ENCODE data around the gene DDX52. TPM values are rescaled to one million over a fixed set of nuclear protein-coding genes. Genes with fewer than 3 reads are reported as not detected.
A peak's percentile ranks its signal among the peaks of the same experiment; 100 is the strongest.
"Not testable (repeated sequence)": the region's sequence is repeated elsewhere in the genome, so short reads cannot be mapped to it uniquely, and the experiment has no call there.

The DDX52 gene, protein sequence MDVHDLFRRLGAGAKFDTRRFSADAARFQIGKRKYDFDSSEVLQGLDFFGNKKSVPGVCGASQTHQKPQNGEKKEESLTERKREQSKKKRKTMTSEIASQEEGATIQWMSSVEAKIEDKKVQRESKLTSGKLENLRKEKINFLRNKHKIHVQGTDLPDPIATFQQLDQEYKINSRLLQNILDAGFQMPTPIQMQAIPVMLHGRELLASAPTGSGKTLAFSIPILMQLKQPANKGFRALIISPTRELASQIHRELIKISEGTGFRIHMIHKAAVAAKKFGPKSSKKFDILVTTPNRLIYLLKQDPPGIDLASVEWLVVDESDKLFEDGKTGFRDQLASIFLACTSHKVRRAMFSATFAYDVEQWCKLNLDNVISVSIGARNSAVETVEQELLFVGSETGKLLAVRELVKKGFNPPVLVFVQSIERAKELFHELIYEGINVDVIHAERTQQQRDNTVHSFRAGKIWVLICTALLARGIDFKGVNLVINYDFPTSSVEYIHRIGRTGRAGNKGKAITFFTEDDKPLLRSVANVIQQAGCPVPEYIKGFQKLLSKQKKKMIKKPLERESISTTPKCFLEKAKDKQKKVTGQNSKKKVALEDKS
- total RNA-seq (10 to 100 TPM; 23.2 to 31.7 TPM), total RNA-seq (47.6 to 75.8 reads per million in 2 donors)

DNA sequence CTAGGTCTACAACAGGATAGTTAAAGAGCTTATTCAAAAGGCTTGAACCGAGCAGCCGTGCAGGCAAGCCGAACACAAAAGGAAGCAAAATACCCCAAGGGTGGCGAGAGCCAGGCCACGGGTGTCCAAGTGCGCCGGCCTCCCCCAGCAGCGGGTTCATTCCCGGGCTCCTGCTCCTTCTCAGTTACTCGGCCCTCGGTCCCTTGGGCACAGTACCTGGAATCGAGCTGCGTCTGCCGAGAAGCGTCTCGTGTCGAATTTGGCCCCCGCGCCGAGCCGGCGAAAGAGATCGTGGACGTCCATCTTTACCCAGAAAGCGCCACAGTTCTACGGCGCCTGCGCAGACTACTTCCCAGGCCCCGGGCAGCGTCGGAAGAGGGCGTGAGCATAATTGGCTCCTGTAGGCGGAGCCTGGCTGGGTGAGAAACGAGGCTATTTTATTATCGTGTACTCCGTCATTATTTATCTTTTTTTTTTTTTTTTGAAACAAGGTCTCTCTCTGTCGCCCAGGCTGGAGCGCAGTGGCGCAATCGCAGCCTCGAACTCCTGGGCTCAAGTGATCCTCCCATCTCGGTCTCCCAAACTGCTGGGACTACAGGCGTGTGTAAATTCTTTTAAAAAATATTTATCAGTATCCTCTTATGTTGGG, at the start of gene DDX52:
DDX52 (minus strand) TSS at position 329 of the 649 bp plus-strand sequence; CDS start at position 303, 26 bp downstream.
- H3K9me3 ChIP-seq (ENCODE audit: control insufficient read depth, low read length, poor library complexity, severe bottlenecking): no peaks in the 10 kb centered on the region
- DNase-seq (peak; percentile 79 to 80 (median 79)), ATAC-seq (peak; percentile 99)
- Mint-ChIP-seq H3K36me3 (ENCODE audit: low read depth) (peaks cover 6% of the 10 kb centered on the region), H3K4me3 (peak within 1 kb of the TSS; percentile 95), H3K27me3 (peaks cover 44% of the 10 kb centered on the region), H3K4me1 (peaks cover 26% of the 10 kb centered on the region), H3K27ac (peak within 1 kb of the TSS; percentile 97)

DNA sequence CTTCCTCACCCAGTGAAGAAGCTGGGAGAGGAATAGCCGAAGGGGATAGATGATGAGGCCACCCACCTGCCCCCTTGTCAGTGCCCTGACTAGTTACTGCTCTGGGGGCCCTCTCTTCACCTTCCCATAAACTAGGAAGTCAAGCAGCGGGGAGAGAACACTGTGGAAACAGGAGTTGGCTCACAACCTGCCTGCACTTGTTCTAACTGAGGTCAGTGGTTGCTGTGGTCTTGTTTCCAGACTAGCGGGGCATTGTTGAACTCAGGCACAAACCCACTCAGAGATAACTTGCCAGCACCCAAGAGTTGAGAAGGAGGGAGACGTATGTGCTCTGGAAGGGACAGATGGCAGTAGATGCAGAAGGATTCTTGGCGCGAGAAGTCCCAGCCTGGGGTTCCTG, 48.6 kb upstream of the DDX52 start:
- peaks cover 19% of the 10 kb centered on the region for H3K27me3 Mint-ChIP-seq
- no peak for ATAC-seq
- peaks cover 3% of the 10 kb centered on the region for H3K4me1 Mint-ChIP-seq
- H3K36me3 Mint-ChIP-seq (ENCODE audit: low read depth): peaks cover 2% of the 10 kb centered on the region
- H3K27ac Mint-ChIP-seq: no peak overlapping the region
- H3K9me3 ChIP-seq (ENCODE audit: control insufficient read depth, low read length, poor library complexity, severe bottlenecking): no peaks in the 10 kb centered on the region
- H3K4me3 Mint-ChIP-seq: no peak overlapping the region
- DNase-seq: no peak

DNA sequence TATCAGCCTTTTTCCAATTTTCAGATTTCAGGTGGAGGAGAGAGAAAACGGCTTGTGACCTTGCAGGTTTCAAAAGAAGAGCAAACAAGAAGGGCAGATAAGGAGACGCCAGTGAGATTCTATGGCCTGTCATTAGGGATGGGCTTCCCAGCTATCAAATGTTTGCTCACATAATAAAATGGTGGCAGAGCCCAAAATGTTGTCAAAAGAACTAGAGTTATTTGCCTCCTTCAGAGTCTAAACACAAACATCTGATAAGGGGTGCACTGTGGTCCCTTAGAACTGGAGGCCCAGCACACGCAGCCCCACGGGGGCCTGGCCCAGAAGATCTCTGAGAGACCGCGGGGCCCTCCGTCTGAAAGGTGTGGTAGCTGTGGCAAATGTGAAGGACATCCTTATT, 46.1 kb upstream of the DDX52 start:
- peaks cover 2% of the 10 kb centered on the region for H3K36me3 Mint-ChIP-seq (ENCODE audit: low read depth)
- H3K27me3 Mint-ChIP-seq: peaks cover 19% of the 10 kb centered on the region
- no peak overlapping the region for H3K4me3 Mint-ChIP-seq
- no peak for ATAC-seq
- no peaks in the 10 kb centered on the region for H3K4me1 Mint-ChIP-seq
- no peak overlapping the region for H3K27ac Mint-ChIP-seq
- no peak for DNase-seq
- H3K9me3 ChIP-seq (ENCODE audit: control insufficient read depth, low read length, poor library complexity, severe bottlenecking): no peaks in the 10 kb centered on the region

DNA sequence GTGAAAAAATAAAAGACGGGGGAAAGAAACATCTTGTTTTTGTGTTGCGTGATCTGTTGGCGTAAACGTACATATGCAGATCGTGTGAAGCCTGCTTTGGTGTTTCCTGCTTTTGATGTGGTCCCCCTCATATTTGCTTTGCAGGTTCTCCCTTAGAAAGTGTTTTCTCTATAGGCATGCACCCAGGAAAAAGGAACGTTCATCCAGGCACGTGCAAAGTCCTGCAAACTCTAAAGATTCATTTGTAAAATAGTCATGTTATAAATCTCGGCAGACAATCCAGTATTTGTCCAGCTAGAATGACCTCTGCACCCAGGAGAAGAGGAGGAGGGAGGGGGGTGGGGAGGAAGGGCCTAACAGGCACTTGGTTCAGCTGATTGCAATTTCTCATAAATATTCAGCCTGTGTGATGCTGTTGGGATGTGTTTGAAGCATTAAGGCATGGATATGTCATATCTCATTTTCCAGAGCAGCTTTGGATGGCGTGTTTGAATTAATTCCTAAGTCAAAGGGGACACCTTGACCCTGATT, 40.3 kb upstream of the DDX52 start:
- peaks cover 4% of the 10 kb centered on the region for H3K9me3 ChIP-seq (ENCODE audit: control insufficient read depth, low read length, poor library complexity, severe bottlenecking)
- H3K4me1 Mint-ChIP-seq: no peaks in the 10 kb centered on the region
- DNase-seq: no peak
- H3K36me3 Mint-ChIP-seq (ENCODE audit: low read depth): peaks cover 2% of the 10 kb centered on the region
- peaks cover 36% of the 10 kb centered on the region for H3K27me3 Mint-ChIP-seq
- no peak overlapping the region for H3K27ac Mint-ChIP-seq
- H3K4me3 Mint-ChIP-seq: no peak overlapping the region
- no peak for ATAC-seq

DNA sequence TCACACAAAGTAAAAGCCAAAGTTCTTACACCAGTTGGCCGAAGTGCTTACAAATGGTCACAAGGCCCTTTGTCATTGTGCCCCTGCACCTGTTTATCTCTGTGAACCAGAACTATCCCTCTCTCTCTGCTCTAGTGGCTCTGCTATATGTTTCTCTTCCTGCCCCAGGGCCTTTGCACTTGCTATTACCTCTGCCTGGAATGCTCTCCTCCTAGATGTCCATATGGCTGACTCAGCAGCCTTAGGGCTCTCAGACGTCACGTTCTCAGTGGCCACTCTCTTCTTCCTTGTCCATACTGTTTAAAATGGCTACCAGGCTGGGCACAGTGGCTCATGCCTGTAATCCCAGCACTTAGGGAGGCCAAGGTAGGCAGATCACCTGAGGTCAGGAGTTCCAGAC, 38.8 kb upstream of the DDX52 start:
- H3K9me3 ChIP-seq (ENCODE audit: control insufficient read depth, low read length, poor library complexity, severe bottlenecking): peaks cover 4% of the 10 kb centered on the region
- no peak overlapping the region for H3K4me3 Mint-ChIP-seq
- no peak overlapping the region for H3K27ac Mint-ChIP-seq
- peaks cover 47% of the 10 kb centered on the region for H3K27me3 Mint-ChIP-seq
- H3K4me1 Mint-ChIP-seq: no peaks in the 10 kb centered on the region
- no peak for ATAC-seq
- no peak for DNase-seq
- no peaks in the 10 kb centered on the region for H3K36me3 Mint-ChIP-seq (ENCODE audit: low read depth)

DNA sequence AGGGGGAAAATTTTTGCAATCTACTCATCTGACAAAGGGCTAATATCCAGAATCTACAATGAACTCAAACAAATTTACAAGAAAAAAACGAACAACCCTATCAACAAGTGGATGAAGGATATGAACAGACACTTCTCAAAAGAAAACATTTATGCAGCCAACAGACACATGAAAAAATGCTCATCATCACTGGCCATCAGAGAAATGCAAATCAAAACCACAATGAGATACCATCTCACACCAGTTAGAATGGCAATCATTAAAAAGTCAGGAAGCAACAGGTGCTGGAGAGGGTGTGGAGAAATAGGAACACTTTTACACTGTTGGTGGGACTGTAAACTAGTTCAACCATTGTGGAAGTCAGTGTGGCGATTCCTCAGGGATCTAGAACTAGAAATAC, 36.7 kb upstream of the DDX52 start:
- H3K36me3 Mint-ChIP-seq (ENCODE audit: low read depth): not testable (repeated sequence)
- H3K27me3 Mint-ChIP-seq: peaks cover 48% of the 10 kb centered on the region

DNA sequence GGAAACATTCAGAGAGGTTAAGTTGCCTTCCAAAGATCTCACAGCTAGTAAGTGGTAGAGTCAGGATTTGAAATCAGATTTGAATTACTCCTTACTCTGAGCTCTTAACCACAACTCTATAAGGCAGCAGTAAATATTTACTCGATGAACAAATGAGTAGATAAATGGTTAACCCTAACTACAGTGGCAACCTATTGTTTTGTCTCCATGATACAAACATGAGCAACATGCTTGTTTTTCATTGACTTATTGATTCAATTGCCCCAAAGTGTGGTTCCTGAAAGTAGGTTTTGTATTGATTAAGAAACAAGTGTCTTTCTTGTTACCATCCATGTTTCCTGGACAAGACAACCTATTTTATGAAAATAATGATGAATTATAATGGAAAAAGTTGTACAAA, 34.8 kb upstream of the DDX52 start:
- H3K4me1 Mint-ChIP-seq: no peaks in the 10 kb centered on the region
- H3K4me3 Mint-ChIP-seq: no peak overlapping the region
- peaks cover 38% of the 10 kb centered on the region for H3K27me3 Mint-ChIP-seq
- H3K36me3 Mint-ChIP-seq (ENCODE audit: low read depth): no peaks in the 10 kb centered on the region
- DNase-seq: no peak
- no peak overlapping the region for H3K27ac Mint-ChIP-seq
- peaks cover 4% of the 10 kb centered on the region for H3K9me3 ChIP-seq (ENCODE audit: control insufficient read depth, low read length, poor library complexity, severe bottlenecking)
- no peak for ATAC-seq

More for the DNA sequence above, 36.7 kb upstream of the DDX52 start:
- not testable (repeated sequence) for H3K4me3 Mint-ChIP-seq; H3K4me1 Mint-ChIP-seq; ATAC-seq; DNase-seq; H3K27ac Mint-ChIP-seq; H3K9me3 ChIP-seq (ENCODE audit: control insufficient read depth, low read length, poor library complexity, severe bottlenecking)

DNA sequence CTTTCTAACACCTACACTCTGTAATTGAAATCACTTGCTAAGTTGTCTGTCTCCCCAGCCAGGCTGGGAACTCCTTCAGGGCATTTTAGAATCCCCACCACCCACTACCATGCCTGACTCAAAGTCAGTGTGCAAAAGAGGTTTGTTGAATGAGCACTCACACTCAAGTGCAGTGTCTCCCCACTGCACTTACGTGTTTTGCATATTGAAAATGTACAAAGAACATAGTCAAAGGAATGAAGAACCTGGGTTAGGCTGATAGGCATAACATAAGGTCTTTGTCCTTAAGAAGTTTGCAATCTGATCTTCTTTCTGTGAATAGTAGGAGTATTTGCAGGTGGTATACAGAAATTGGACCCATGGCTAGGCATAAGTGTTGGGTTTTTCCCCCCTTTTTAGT, 33.8 kb upstream of the DDX52 start:
- H3K4me1 Mint-ChIP-seq: no peaks in the 10 kb centered on the region
- no peaks in the 10 kb centered on the region for H3K36me3 Mint-ChIP-seq (ENCODE audit: low read depth)
- no peak overlapping the region for H3K4me3 Mint-ChIP-seq
- peaks cover 4% of the 10 kb centered on the region for H3K9me3 ChIP-seq (ENCODE audit: control insufficient read depth, low read length, poor library complexity, severe bottlenecking)
- no peak overlapping the region for H3K27ac Mint-ChIP-seq
- ATAC-seq: no peak
- DNase-seq: no peak
- H3K27me3 Mint-ChIP-seq: peaks cover 38% of the 10 kb centered on the region

DNA sequence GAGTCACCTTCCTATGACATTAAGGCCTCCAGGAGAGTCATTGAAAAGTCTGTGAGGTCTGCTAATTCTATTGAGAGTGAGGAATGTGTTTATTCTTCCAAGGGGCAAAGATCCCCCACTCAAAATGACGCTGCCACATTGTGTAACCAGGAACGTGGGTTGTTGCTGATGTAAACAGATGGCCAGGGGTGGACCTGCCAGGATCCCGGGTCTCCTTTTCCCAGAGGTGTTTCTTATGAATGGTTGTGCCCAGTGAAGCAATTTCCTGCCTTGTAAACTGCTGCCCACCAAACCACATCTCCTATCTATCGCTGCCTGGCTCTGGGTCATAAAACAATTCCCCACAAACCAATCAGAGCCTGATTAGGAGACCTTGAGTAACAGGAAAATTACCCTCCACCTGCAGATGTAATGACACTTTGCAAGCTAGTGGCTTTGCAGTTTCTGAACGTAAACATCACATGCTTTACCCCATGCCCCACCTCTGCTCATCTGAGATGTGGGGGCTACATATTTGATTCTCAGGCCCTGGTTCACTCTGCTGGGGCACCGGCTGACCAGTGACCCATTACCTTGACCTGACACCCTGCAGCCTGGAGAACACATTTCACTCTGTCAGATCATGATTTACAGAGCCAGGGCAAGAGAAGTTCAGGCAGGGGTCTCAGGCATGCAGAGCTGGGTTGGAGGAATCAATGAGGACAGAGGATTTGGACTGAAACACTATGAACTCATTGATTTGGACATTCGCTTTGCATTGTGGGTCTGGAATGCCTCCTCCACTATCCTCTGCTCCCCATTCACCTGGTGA, 33.1 kb upstream of the DDX52 start:
- H3K27me3 Mint-ChIP-seq: peaks cover 38% of the 10 kb centered on the region
- H3K4me3 Mint-ChIP-seq: no peak overlapping the region
- no peak overlapping the region for H3K27ac Mint-ChIP-seq

DNA sequence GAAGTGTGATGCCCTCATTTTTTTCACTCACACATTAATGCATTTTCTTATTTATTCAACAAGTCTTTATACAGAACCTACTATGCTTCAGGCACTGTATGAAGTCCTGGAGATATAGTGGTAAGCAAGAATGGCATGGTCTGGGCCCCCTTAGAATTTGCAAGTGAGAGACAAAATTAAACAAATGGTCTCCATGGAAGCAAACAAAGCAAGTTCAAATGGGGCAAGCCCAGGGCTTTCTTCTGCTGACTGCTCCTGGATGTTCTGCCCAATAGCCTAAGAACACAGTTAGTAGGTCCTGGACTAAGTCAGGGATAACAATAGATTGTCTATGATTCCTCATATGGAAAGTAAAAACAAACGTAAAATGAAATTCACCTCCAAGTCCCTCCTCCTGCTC, 31.3 kb upstream of the DDX52 start:
- no peak for DNase-seq
- H3K36me3 Mint-ChIP-seq (ENCODE audit: low read depth): no peaks in the 10 kb centered on the region

More for the DNA sequence above, 33.1 kb upstream of the DDX52 start:
- Mint-ChIP-seq H3K4me1 (no peaks in the 10 kb centered on the region), H3K36me3 (ENCODE audit: low read depth) (no peaks in the 10 kb centered on the region)
- DNase-seq (no peak), ATAC-seq (no peak)
- H3K9me3 ChIP-seq (ENCODE audit: control insufficient read depth, low read length, poor library complexity, severe bottlenecking): peaks cover 4% of the 10 kb centered on the region

DNA sequence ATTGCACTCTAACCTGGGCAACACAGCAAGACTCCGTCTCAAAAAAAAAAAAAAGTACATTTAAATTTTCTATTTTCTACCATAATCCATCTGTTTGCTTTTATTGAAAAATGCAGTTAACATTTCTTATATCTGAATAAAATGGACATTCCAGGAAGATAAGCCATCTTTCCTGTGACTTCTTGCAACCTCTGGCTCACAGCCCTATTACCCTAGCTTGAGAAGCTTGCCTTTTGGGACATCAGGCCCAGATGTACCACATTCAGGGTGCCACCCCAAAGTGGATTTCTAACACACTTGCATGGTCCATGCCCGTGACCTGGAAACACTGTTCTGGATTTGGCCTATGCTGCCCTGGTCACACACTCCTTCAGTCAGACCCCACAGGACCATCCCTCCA, 30.1 kb upstream of the DDX52 start:
- Mint-ChIP-seq H3K27ac (no peak overlapping the region), H3K36me3 (ENCODE audit: low read depth) (no peaks in the 10 kb centered on the region), H3K4me3 (no peak overlapping the region), H3K27me3 (peaks cover 31% of the 10 kb centered on the region), H3K4me1 (no peaks in the 10 kb centered on the region)
- H3K9me3 ChIP-seq (ENCODE audit: control insufficient read depth, low read length, poor library complexity, severe bottlenecking): no peaks in the 10 kb centered on the region
- ATAC-seq (no peak), DNase-seq (no peak)

More for the DNA sequence above, 31.3 kb upstream of the DDX52 start:
- no peak overlapping the region for H3K4me3 Mint-ChIP-seq
- H3K27ac Mint-ChIP-seq: no peak overlapping the region
- peaks cover 37% of the 10 kb centered on the region for H3K27me3 Mint-ChIP-seq
- no peak for ATAC-seq
- H3K4me1 Mint-ChIP-seq: no peaks in the 10 kb centered on the region
- peaks cover 4% of the 10 kb centered on the region for H3K9me3 ChIP-seq (ENCODE audit: control insufficient read depth, low read length, poor library complexity, severe bottlenecking)

DNA sequence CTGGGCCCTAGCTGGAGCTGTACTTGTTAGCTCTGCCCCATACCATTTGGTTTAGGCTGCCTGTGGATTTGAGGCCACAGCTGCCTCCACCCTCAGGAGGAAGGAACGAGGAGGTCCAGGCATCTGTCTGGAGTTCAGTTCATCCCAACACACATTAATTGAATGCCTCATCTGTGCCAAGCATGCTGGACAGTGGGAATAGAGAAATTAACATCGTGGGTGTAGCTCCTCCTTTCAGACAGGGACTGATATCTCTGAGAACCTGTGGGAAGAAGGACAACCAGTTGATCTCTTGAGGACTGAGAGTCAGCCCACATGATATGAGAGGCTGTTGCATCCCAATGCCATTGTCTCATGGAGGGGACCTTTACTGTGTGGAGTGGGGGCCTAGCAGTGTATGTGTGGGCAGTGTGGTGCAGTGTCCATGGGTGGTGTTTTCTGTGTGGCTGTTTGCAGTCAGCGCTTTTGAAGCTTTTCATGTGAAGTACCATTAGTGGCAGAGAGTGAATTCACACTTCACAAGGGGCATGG, 29.4 kb upstream of the DDX52 start:
- H3K9me3 ChIP-seq (ENCODE audit: control insufficient read depth, low read length, poor library complexity, severe bottlenecking): no peaks in the 10 kb centered on the region
- H3K27me3 Mint-ChIP-seq: peaks cover 32% of the 10 kb centered on the region
- no peak for DNase-seq
- no peaks in the 10 kb centered on the region for H3K4me1 Mint-ChIP-seq
- no peak overlapping the region for H3K4me3 Mint-ChIP-seq
- ATAC-seq: no peak
- no peaks in the 10 kb centered on the region for H3K36me3 Mint-ChIP-seq (ENCODE audit: low read depth)
- H3K27ac Mint-ChIP-seq: no peak overlapping the region
